Left ventricle myocardium inferior (tissue), 1 donor: ENCODE measurements around the gene SPIB. TPM values are rescaled to one million over a fixed set of nuclear protein-coding genes. Genes with fewer than 3 reads are reported as not detected.

Experiments used
- DNase-seq: peaks from one replicate; pipeline ENCODE4 v3.0.0-alpha.2; 2020
- H3K27ac ChIP-seq: fragments of 200-600 bp; replicated peaks from 2 replicates; pipeline ENCODE4 v1.8.0; 2021
- H3K27me3 ChIP-seq: fragments of 200-600 bp; 2 replicates; pipeline ENCODE4 v1.8.0; 2021; ENCODE audit warnings: low read depth
- H3K36me3 ChIP-seq: fragments of 200-600 bp; 2 replicates; pipeline ENCODE4 v1.8.0; 2021
- H3K4me1 ChIP-seq: fragments of 200-600 bp; 2 replicates; pipeline ENCODE4 v1.8.0; 2021
- H3K4me3 ChIP-seq: fragments of 200-600 bp; 2 replicates; pipeline ENCODE4 v1.8.0; 2021; ENCODE audit warnings: mild to moderate bottlenecking, moderate library complexity
- H3K9me3 ChIP-seq: fragments of 200-600 bp; replicated peaks from 2 replicates; pipeline ENCODE4 v1.8.0; 2021
- CTCF ChIP-seq: fragments of 200-600 bp; IDR thresholded peaks from 2 replicates; pipeline ENCODE4 v1.8.0; 2021; ENCODE audit warnings: antibody characterized with exemption, mild to moderate bottlenecking, borderline replicate concordance
- intact Hi-C: fragments of 100-400 bp; cut with micrococcal nuclease; formaldehyde crosslinking; loops from one replicate; pipeline ENCODE4 v1.11.0; 2022
- total RNA-seq: library from RNA; stranded (reverse); fragmentation: NEBNext Ultra II Directional; extraction: Animal tissue kit (Norgen Biotek cat#: 25700); gene quantifications from one replicate; pipeline ENCODE4 v1.2.1, GENCODE V29; 2021
- donor health status: DM: no; HTN: yes; CAD: no; lungs with severe emphysema.

SPIB gene
- total RNA-seq, 1 donor from 2014 or later: not detected

- no peaks in the 10 kb centered on the region for H3K4me1 ChIP-seq
- no peaks in the 10 kb centered on the region for H3K27me3 ChIP-seq
- DNase-seq: no peak
- H3K4me3 ChIP-seq: no peak overlapping the region
- no peak overlapping the region for H3K27ac ChIP-seq
- no peak for TF ChIP-seq CTCF
- intact Hi-C loops: no loop called here
- peaks cover 43% of the 10 kb centered on the region for H3K36me3 ChIP-seq
- no peaks in the 10 kb centered on the region for H3K9me3 ChIP-seq
Observed at GRCh38 chr19:50406156-50406820, 12.4 kb upstream of the SPIB start.

- intact Hi-C loops: no loop called here
- TF ChIP-seq CTCF: no peak
Observed at GRCh38 chr19:50406829-50407228, 11.9 kb upstream of the SPIB start.

GRCh38 chr19:50409347-50409746 is 9.4 kb upstream of the SPIB start:
- DNase-seq: no peak
- no peak overlapping the region for H3K4me3 ChIP-seq
- no peaks in the 10 kb centered on the region for H3K9me3 ChIP-seq
- no peaks in the 10 kb centered on the region for H3K27me3 ChIP-seq
- H3K4me1 ChIP-seq: no peaks in the 10 kb centered on the region
- H3K27ac ChIP-seq: no peak overlapping the region
- TF ChIP-seq CTCF: no peak
- intact Hi-C loops: no loop called here
- H3K36me3 ChIP-seq: peaks cover 21% of the 10 kb centered on the region

More at GRCh38 chr19:50406829-50407228, 11.9 kb upstream of the SPIB start:
- H3K27me3 ChIP-seq: no peaks in the 10 kb centered on the region
- H3K4me1 ChIP-seq: no peaks in the 10 kb centered on the region
- DNase-seq: no peak
- no peak overlapping the region for H3K4me3 ChIP-seq
- no peak overlapping the region for H3K27ac ChIP-seq
- H3K9me3 ChIP-seq: no peaks in the 10 kb centered on the region
- peaks cover 40% of the 10 kb centered on the region for H3K36me3 ChIP-seq

GRCh38 chr19:50410109-50410508 is 8.6 kb upstream of the SPIB start:
- TF ChIP-seq CTCF: no peak
- H3K27me3 ChIP-seq: no peaks in the 10 kb centered on the region
- H3K9me3 ChIP-seq: no peaks in the 10 kb centered on the region
- H3K4me1 ChIP-seq: peaks cover 5% of the 10 kb centered on the region
- peaks cover 21% of the 10 kb centered on the region for H3K36me3 ChIP-seq
- intact Hi-C loops: loop anchor here (10.0 kb wide), 1 partner anchor 45 kb away; the partner anchor contains the start of gene NAPSA
- no peak overlapping the region for H3K4me3 ChIP-seq
- H3K27ac ChIP-seq: no peak overlapping the region
- no peak for DNase-seq

GRCh38 chr19:50412419-50412818 is 6.3 kb upstream of the SPIB start:
- DNase-seq: no peak
- Histone ChIP-seq H3K36me3 (peaks cover 13% of the 10 kb centered on the region), H3K27me3 (peaks cover 6% of the 10 kb centered on the region), H3K4me3 (no peak overlapping the region), H3K27ac (no peak overlapping the region), H3K4me1 (peaks cover 5% of the 10 kb centered on the region), H3K9me3 (no peaks in the 10 kb centered on the region)
- TF ChIP-seq CTCF: no peak
- intact Hi-C loops: loop anchor here (10.0 kb wide), 1 partner anchor 48 kb away; the partner anchor contains the start of gene NAPSA
